Esophagus squamous epithelium (tissue), 4 donors: ENCODE data around the gene ASB8.

ENCODE experiments used
- CTCF ChIP-seq, 6 experiments: fragments of 450-650 bp in 4 of 6; fragments of 200-600 bp in 2 of 6; sonication (generic) in 2 of 6; IDR thresholded peaks; one replicate each; pipeline ENCODE4 v1.5.1; 2016 to 2019; ENCODE audit warnings: antibody characterized with exemption in 6 of 6, mild to moderate bottlenecking in 4 of 6, moderate library complexity in 4 of 6
- POLR2A ChIP-seq, 4 donors: fragments of 450-650 bp; IDR thresholded peaks; one replicate each; pipeline ENCODE4 v1.6.1; 2017; ENCODE audit warnings: antibody characterized with exemption in 4 of 4, mild to moderate bottlenecking in 4 of 4, moderate library complexity in 3 of 4

- TF ChIP-seq POLR2A (IDR thresholded peaks at IDR 0.05) (no peak), CTCF (IDR thresholded peaks at IDR 0.05) (no peak)
Observed at GRCh38 chr12:48121522-48121921, 35.8 kb downstream of the ASB8 start.
